NCI-H524 (cell line): ENCODE data around the gene STAT5B.
"Not testable (repeated sequence)": the region's sequence is repeated elsewhere in the genome, so short reads cannot be mapped to it uniquely, and the experiment has no call there.

Experiments used
- DNase-seq, 2 experiments: peaks; one replicate each; lab custom pipeline; 2025; lab: John Stamatoyannopoulos, UW

The STAT5B gene

GRCh38 chr17:42268236-42268635, 8.0 kb downstream of the STAT5B start:
- DNase-seq, result no peak

- DNase-seq, result no peak
Measured at GRCh38 chr17:42266918-42267766, 9.0 kb downstream of the STAT5B start.

- no peak for DNase-seq
Measured at GRCh38 chr17:42266462-42266861, 9.7 kb downstream of the STAT5B start.

GRCh38 chr17:42264366-42264765, 11.8 kb downstream of the STAT5B start:
- DNase-seq, result not testable (repeated sequence)

GRCh38 chr17:42260318-42260717, 15.9 kb downstream of the STAT5B start:
- no peak for DNase-seq

- DNase-seq, result no peak
Measured at GRCh38 chr17:42255445-42255844, 20.7 kb downstream of the STAT5B start.

GRCh38 chr17:42253578-42253977, 22.6 kb downstream of the STAT5B start:
- no peak for DNase-seq

- peak in 1 of 2 experiments; percentile 26 for DNase-seq
Measured at GRCh38 chr17:42252597-42253550, 23.3 kb downstream of the STAT5B start.

- DNase-seq, result peak in 1 of 2 experiments; percentile 19
Measured at GRCh38 chr17:42251115-42251514, 25.1 kb downstream of the STAT5B start.

GRCh38 chr17:42249681-42250446, 26.3 kb downstream of the STAT5B start:
- DNase-seq, result no peak

GRCh38 chr17:42248351-42249179, 27.6 kb downstream of the STAT5B start:
- DNase-seq, result peak; percentile 96 to 98

GRCh38 chr17:42247734-42248133, 28.5 kb downstream of the STAT5B start:
- DNase-seq, result no peak

GRCh38 chr17:42246515-42246914, 29.7 kb downstream of the STAT5B start:
- no peak for DNase-seq

- not testable (repeated sequence) for DNase-seq
Measured at GRCh38 chr17:42245183-42245582, 31.0 kb downstream of the STAT5B start.

- not testable (repeated sequence) for DNase-seq
Measured at GRCh38 chr17:42244116-42244515, 32.1 kb downstream of the STAT5B start.

- DNase-seq, result peak in 1 of 2 experiments; percentile 60
Measured at GRCh38 chr17:42243493-42243982, 32.7 kb downstream of the STAT5B start.

- DNase-seq, result peak; percentile 51 to 86
Measured at GRCh38 chr17:42241871-42242270, 34.3 kb downstream of the STAT5B start.

GRCh38 chr17:42240863-42241262, 35.3 kb downstream of the STAT5B start:
- DNase-seq, result not testable (repeated sequence)

GRCh38 chr17:42240201-42240600, 36.0 kb downstream of the STAT5B start:
- DNase-seq, result no peak

GRCh38 chr17:42239576-42239975, 36.6 kb downstream of the STAT5B start:
- not testable (repeated sequence) for DNase-seq

- DNase-seq, result no peak
Measured at GRCh38 chr17:42236760-42237159, 39.4 kb downstream of the STAT5B start.
